Activated B cell treated with CpG ODN at 0.5 μM for 24 hours (primary cell): ENCODE results near the gene HEATR1. TPM values are rescaled to one million over a fixed set of nuclear protein-coding genes. Genes with fewer than 3 reads are reported as not detected.

Experiments used
- ATAC-seq: fragments of 200-7000 bp; cut with Tn5 transposase; one replicate; pipeline ENCODE4 v1.10.0; 2021; ENCODE audit warnings: low read depth, mild to moderate bottlenecking, moderate library complexity
- CTCF ChIA-PET: fragments of 350-600 bp; sonication (Branson Sonifier 250); formaldehyde crosslinking; loops from one replicate; lab custom pipeline; 2021; ENCODE audit warnings: antibody characterized with exemption; lab: Charles Lee
- POLR2A ChIA-PET: fragments of 350-600 bp; sonication (Branson Sonifier 250); formaldehyde crosslinking; loops from one replicate; lab custom pipeline; 2021; ENCODE audit warnings: antibody characterized with exemption; lab: Charles Lee
- DNase-seq: peaks from one replicate; pipeline ENCODE4 v3.0.0; 2022
- H3K27ac Mint-ChIP-seq: one replicate; pipeline ENCODE4 v1.8.0; 2020; ENCODE audit warnings: mixed read lengths
- H3K27me3 Mint-ChIP-seq: one replicate; pipeline ENCODE4 v1.8.0; 2021; ENCODE audit warnings: mixed read lengths
- H3K36me3 Mint-ChIP-seq: one replicate; pipeline ENCODE4 v1.8.0; 2021; ENCODE audit warnings: low read depth, mixed read lengths
- H3K4me1 Mint-ChIP-seq: one replicate; pipeline ENCODE4 v1.8.0; 2021; ENCODE audit warnings: mixed read lengths
- H3K4me3 Mint-ChIP-seq: one replicate; pipeline ENCODE4 v1.8.0; 2020; ENCODE audit warnings: mild to moderate bottlenecking, mixed read lengths
- H3K9me3 Mint-ChIP-seq: one replicate; pipeline ENCODE4 v1.8.0; 2020; ENCODE audit warnings: mixed read lengths
- CTCF ChIP-seq: fragments of 200-600 bp; IDR thresholded peaks from one replicate; pipeline ENCODE4 v1.8.0; 2022; ENCODE audit warnings: antibody characterized with exemption, mild to moderate bottlenecking
- intact Hi-C: fragments of 100-400 bp; cut with micrococcal nuclease; formaldehyde crosslinking; loops from one replicate; pipeline ENCODE4 v1.15.1; 2024
- total RNA-seq: library from RNA; stranded (reverse); gene quantifications from 2 replicates; pipeline ENCODE4 v1.2.3, GENCODE V29; 2022

The HEATR1 gene
- total RNA-seq, 1 donor from 2014 or later: 78.5 TPM

GRCh38 chr1:236530959-236531358 is 73.4 kb downstream of the HEATR1 start:
- peaks cover 27% of the 10 kb centered on the region for H3K4me1 Mint-ChIP-seq
- DNase-seq (no peak), ATAC-seq (peak; percentile 37)
- H3K36me3 Mint-ChIP-seq: peaks cover 38% of the 10 kb centered on the region
- ChIA-PET POLR2A (interaction anchor here (0.5 kb wide), 2 partner anchors 28 to 394 kb away, joined by 7 to 10 read pairs; no protein-coding TSS in a partner anchor), CTCF (no interaction called here)
- H3K27ac Mint-ChIP-seq: peak overlapping the region; percentile 64
- no peak overlapping the region for H3K4me3 Mint-ChIP-seq
- H3K9me3 Mint-ChIP-seq: no peaks in the 10 kb centered on the region
- intact Hi-C loops: no loop called here
- no peaks in the 10 kb centered on the region for H3K27me3 Mint-ChIP-seq
- no peak for TF ChIP-seq CTCF

DNA sequence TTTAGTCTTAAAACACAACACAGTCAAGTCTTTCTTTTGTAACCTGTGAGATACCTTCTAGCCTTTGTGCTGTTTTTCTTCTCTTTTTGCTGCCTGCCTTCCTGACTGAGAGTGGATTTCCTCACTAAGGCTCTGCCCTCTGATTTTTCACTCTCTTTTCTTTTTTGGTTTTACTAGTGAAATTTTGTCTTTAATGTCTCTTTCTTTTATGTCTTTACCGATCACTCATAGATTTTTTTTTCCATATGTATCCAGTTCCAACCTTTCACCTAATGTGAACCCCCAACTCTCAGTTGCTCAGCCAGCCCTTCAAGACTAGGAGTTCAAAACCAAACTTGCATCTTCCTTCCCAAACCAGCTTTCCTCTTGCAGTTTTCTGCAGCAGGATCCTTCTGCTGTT is 74.0 kb downstream of the HEATR1 start:
- Mint-ChIP-seq H3K36me3 (peaks cover 34% of the 10 kb centered on the region), H3K4me1 (peaks cover 27% of the 10 kb centered on the region), H3K4me3 (no peak overlapping the region), H3K27me3 (no peaks in the 10 kb centered on the region), H3K9me3 (no peaks in the 10 kb centered on the region), H3K27ac (no peak overlapping the region)
- ChIA-PET CTCF (no interaction called here), POLR2A (interaction anchor here (0.5 kb wide), 1 partner anchor 28 kb away, joined by 10 read pairs; no protein-coding TSS in a partner anchor)
- no peak for TF ChIP-seq CTCF
- ATAC-seq: no peak
- DNase-seq: no peak
- intact Hi-C loops: no loop called here

DNA sequence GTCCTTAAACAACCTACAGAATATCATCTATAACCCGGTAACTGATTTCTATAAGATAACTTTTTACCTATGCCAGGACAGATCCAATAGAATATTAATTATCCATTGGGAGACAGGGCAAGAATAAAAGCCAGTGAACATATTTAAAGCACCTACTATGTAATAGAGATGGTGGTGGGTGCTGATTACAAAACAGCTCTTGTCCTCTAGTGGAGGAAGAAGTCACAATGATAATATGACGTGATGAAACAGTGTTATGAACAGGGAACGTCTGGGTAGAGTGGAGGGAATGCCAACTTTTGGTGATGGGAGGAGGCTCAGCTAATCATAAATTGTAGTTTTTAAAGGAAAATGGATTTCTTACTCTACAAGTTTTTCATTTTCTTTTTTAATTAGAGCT is 78.2 kb downstream of the HEATR1 start:
- Mint-ChIP-seq H3K9me3 (no peaks in the 10 kb centered on the region), H3K27me3 (no peaks in the 10 kb centered on the region), H3K4me1 (peaks cover 23% of the 10 kb centered on the region), H3K4me3 (no peak overlapping the region), H3K27ac (peak overlapping the region; percentile 20), H3K36me3 (peaks cover 34% of the 10 kb centered on the region)
- ChIA-PET CTCF (no interaction called here), POLR2A (no interaction called here)
- intact Hi-C loops: loop anchor here (10.0 kb wide), 1 partner anchor 1021 kb away; the partner anchor contains the start of gene B3GALNT2
- no peak for ATAC-seq
- no peak for DNase-seq
- TF ChIP-seq CTCF: no peak

DNA sequence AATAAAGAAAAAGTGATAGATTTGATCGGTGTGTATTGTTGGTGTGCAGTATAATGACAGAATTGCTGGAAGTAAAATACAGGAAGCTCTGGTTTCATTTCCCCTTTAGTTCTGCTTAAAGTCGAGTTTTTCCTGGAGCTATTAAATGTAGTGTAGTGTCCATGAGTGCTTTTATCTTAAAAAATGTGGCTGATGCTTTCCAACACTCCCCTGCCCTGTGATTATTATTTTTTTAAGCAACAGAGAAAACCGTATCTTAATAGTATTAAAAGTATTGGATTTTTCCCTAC is 79.5 kb downstream of the HEATR1 start:
- no peaks in the 10 kb centered on the region for H3K9me3 Mint-ChIP-seq
- POLR2A ChIA-PET: interaction anchor here (0.5 to 1.8 kb wide), 3 partner anchors 79 to 416 kb away, joined by 4 to 8 read pairs (median 5); partner anchors contain the start of gene HEATR1

More for the DNA sequence above, 79.5 kb downstream of the HEATR1 start:
- DNase-seq (no peak), ATAC-seq (peak; percentile 12)
- intact Hi-C loops: loop anchor here (1.0 to 10.0 kb wide), 8 partner anchors 79 to 1198 kb away; partner anchors contain the start of genes ARID4B, B3GALNT2, GGPS1 and GPR137B
- peaks cover 30% of the 10 kb centered on the region for H3K36me3 Mint-ChIP-seq
- H3K27ac Mint-ChIP-seq: peak overlapping the region; percentile 90
- TF ChIP-seq CTCF: no peak
- H3K4me1 Mint-ChIP-seq: peaks cover 12% of the 10 kb centered on the region
- no peaks in the 10 kb centered on the region for H3K27me3 Mint-ChIP-seq
- H3K4me3 Mint-ChIP-seq: peak overlapping the region; percentile 95
- CTCF ChIA-PET: no interaction called here
